Panc1 (cell line): ENCODE results near the gene ANKEF1.

Source experiments
- POLR2AphosphoS5 ChIP-seq: IDR thresholded peaks from 2 replicates; pipeline ENCODE4 v1.6.1; 2012; ENCODE audit warnings: mild to moderate bottlenecking, low read depth, low read length, moderate library complexity
- SIN3A ChIP-seq: IDR thresholded peaks from 2 replicates; pipeline ENCODE4 v1.6.1; 2012; ENCODE audit warnings: low read depth, mild to moderate bottlenecking, low read length, moderate library complexity, borderline replicate concordance; ENCODE audit not compliant: insufficient read depth
- TF ChIP-seq, protein P1 (sequence below): fragments of 450-650 bp; IDR thresholded peaks from 2 replicates; pipeline ENCODE4 v1.5.1; 2017; ENCODE audit warnings: mild to moderate bottlenecking

- TF ChIP-seq, protein P1, sequence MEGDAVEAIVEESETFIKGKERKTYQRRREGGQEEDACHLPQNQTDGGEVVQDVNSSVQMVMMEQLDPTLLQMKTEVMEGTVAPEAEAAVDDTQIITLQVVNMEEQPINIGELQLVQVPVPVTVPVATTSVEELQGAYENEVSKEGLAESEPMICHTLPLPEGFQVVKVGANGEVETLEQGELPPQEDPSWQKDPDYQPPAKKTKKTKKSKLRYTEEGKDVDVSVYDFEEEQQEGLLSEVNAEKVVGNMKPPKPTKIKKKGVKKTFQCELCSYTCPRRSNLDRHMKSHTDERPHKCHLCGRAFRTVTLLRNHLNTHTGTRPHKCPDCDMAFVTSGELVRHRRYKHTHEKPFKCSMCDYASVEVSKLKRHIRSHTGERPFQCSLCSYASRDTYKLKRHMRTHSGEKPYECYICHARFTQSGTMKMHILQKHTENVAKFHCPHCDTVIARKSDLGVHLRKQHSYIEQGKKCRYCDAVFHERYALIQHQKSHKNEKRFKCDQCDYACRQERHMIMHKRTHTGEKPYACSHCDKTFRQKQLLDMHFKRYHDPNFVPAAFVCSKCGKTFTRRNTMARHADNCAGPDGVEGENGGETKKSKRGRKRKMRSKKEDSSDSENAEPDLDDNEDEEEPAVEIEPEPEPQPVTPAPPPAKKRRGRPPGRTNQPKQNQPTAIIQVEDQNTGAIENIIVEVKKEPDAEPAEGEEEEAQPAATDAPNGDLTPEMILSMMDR, result no peak
- TF ChIP-seq POLR2AphosphoS5, result no peak
- no peak for TF ChIP-seq SIN3A
Measured at GRCh38 chr20:9994676-9995075, 40.1 kb upstream of the ANKEF1 start.
